ENCODE results near the gene CCDC188. TPM values are rescaled to one million over a fixed set of nuclear protein-coding genes. Genes with fewer than 3 reads are reported as not detected.

Gene CCDC188
- total and polyA plus RNA-seq, 9 of the 15 experiments (the other 6 are each of a cell fraction or from before 2014, with no cell fraction given), result not detected

DNA sequence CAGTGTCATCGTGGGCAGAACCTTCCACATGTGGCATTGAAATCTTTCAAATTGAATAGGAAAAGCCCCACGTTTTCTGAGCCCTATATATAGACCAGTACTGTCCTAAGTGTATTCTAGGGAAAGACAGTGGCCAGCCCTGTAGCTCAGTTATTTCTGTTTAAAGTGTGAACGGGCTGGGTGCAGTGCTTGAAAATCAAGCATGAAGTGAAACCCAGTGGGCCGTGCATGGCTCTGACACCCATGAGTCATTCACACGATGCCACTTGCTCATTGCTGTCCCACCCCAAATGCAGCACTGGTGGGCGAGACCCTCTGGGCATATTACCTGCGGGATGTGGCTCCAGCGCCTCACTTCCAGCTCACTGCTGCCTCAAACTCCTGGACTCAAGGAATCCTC is 29.8 kb upstream of the CCDC188 start (continued):
- TF ChIP-seq, protein P1, sequence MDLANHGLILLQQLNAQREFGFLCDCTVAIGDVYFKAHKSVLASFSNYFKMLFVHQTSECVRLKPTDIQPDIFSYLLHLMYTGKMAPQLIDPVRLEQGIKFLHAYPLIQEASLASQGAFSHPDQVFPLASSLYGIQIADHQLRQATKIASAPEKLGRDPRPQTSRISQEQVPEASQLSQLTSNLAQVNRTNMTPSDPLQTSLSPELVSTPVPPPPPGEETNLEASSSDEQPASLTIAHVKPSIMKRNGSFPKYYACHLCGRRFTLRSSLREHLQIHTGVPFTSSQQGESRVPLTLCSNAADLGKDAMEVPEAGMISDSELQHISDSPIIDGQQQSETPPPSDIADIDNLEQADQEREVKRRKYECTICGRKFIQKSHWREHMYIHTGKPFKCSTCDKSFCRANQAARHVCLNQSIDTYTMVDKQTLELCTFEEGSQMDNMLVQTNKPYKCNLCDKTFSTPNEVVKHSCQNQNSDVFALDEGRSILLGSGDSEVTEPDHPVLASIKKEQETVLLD (IDR thresholded peaks at IDR 0.05), result no peak
- TF ChIP-seq CEBPB (tag; IDR thresholded peaks at IDR 0.05) (no peak), TRIM28 (IDR thresholded peaks at IDR 0.05) (no peak), ZNF280B (CRISPR knock-in tag; IDR thresholded peaks at IDR 0.05) (no peak), SREBF1 (IDR thresholded peaks at IDR 0.05; ENCODE audit: borderline replicate concordance, low read depth, low read length) (no peak), NR1H2 (CRISPR knock-in tag; IDR thresholded peaks at IDR 0.05) (no peak), CREB3L1 (IDR thresholded peaks at IDR 0.05; ENCODE audit: borderline replicate concordance, low read depth) (no peak), ATF1 (CRISPR knock-in tag; IDR thresholded peaks at IDR 0.05) (no peak), ATF1 (tag; IDR thresholded peaks at IDR 0.05) (no peak), U2AF1 (optimal IDR thresholded peaks at IDR 0.05; ENCODE audit: low read depth, low read length) (no peak), CEBPG (CRISPR knock-in tag; IDR thresholded peaks at IDR 0.05) (no peak), CEBPG (tag; conservative IDR thresholded peaks at IDR 0.05 in 1 of 2, IDR thresholded peaks at IDR 0.05 in 1 of 2) (no peak), ZNF586 (CRISPR knock-in tag; conservative IDR thresholded peaks at IDR 0.05) (no peak), ZNF282 (CRISPR knock-in tag; IDR thresholded peaks at IDR 0.05) (no peak), TFAM (CRISPR knock-in tag; conservative IDR thresholded peaks at IDR 0.05) (no peak), TAF15 (IDR thresholded peaks at IDR 0.05; ENCODE audit: low read depth, low read length) (no peak), SMAD1 (IDR thresholded peaks at IDR 0.05; ENCODE audit: low read depth, low read length, partially characterized antibody) (no peak)
- TF ChIP-seq, protein P2, sequence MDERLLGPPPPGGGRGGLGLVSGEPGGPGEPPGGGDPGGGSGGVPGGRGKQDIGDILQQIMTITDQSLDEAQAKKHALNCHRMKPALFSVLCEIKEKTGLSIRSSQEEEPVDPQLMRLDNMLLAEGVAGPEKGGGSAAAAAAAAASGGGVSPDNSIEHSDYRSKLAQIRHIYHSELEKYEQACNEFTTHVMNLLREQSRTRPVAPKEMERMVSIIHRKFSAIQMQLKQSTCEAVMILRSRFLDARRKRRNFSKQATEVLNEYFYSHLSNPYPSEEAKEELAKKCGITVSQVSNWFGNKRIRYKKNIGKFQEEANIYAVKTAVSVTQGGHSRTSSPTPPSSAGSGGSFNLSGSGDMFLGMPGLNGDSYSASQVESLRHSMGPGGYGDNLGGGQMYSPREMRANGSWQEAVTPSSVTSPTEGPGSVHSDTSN (CRISPR knock-in tag; IDR thresholded peaks at IDR 0.05; ENCODE audit: low read depth), result no peak
- TF ChIP-seq, protein P2 (tag; conservative IDR thresholded peaks at IDR 0.05; ENCODE audit: low read depth), result no peak
- TF ChIP-seq, protein P3, sequence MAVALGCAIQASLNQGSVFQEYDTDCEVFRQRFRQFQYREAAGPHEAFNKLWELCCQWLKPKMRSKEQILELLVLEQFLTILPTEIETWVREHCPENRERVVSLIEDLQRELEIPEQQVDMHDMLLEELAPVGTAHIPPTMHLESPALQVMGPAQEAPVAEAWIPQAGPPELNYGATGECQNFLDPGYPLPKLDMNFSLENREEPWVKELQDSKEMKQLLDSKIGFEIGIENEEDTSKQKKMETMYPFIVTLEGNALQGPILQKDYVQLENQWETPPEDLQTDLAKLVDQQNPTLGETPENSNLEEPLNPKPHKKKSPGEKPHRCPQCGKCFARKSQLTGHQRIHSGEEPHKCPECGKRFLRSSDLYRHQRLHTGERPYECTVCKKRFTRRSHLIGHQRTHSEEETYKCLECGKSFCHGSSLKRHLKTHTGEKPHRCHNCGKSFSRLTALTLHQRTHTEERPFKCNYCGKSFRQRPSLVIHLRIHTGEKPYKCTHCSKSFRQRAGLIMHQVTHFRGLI (CRISPR knock-in tag; IDR thresholded peaks at IDR 0.05), result no peak
- TF ChIP-seq, protein P4, sequence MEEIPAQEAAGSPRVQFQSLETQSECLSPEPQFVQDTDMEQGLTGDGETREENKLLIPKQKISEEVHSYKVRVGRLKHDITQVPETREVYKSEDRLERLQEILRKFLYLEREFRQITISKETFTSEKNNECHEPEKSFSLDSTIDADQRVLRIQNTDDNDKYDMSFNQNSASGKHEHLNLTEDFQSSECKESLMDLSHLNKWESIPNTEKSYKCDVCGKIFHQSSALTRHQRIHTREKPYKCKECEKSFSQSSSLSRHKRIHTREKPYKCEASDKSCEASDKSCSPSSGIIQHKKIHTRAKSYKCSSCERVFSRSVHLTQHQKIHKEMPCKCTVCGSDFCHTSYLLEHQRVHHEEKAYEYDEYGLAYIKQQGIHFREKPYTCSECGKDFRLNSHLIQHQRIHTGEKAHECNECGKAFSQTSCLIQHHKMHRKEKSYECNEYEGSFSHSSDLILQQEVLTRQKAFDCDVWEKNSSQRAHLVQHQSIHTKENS (CRISPR knock-in tag; IDR thresholded peaks at IDR 0.05), result no peak
